NCI-H1694 treated with DMSO at 0.1 percent for 48 hours (cell line): ENCODE measurements around the gene P2RY6.

ENCODE experiments used
- DNase-seq: peaks from one replicate; lab custom pipeline; 2025; lab: John Stamatoyannopoulos, UW

P2RY6 gene

DNA sequence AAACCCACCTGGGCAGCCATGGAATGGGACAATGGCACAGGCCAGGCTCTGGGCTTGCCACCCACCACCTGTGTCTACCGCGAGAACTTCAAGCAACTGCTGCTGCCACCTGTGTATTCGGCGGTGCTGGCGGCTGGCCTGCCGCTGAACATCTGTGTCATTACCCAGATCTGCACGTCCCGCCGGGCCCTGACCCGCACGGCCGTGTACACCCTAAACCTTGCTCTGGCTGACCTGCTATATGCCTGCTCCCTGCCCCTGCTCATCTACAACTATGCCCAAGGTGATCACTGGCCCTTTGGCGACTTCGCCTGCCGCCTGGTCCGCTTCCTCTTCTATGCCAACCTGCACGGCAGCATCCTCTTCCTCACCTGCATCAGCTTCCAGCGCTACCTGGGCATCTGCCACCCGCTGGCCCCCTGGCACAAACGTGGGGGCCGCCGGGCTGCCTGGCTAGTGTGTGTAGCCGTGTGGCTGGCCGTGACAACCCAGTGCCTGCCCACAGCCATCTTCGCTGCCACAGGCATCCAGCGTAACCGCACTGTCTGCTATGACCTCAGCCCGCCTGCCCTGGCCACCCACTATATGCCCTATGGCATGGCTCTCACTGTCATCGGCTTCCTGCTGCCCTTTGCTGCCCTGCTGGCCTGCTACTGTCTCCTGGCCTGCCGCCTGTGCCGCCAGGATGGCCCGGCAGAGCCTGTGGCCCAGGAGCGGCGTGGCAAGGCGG lies 24.5 kb downstream of the P2RY6 start:
- no peak for DNase-seq

DNA sequence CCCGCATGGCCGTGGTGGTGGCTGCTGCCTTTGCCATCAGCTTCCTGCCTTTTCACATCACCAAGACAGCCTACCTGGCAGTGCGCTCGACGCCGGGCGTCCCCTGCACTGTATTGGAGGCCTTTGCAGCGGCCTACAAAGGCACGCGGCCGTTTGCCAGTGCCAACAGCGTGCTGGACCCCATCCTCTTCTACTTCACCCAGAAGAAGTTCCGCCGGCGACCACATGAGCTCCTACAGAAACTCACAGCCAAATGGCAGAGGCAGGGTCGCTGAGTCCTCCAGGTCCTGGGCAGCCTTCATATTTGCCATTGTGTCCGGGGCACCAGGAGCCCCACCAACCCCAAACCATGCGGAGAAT lies 25.1 kb downstream of the P2RY6 start:
- DNase-seq: no peak

DNA sequence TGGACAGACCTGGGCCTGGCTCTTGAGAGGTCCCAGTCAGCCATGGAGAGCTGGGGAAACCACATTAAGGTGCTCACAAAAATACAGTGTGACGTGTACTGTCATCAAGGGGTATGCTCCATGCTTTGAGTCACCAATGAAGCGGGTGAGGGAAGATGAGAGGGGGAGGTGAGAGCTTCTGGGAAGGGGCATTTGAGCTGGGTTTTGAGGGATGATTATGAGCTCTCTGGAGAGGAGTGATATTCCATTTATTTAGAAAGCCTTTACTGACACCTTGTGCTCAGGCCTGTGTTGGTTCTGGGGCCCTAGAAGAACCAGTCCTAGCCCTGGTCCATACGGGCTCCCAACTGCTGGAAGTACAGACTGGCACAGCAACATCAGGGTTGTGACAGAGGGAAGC lies 25.6 kb downstream of the P2RY6 start:
- no peak for DNase-seq

DNA sequence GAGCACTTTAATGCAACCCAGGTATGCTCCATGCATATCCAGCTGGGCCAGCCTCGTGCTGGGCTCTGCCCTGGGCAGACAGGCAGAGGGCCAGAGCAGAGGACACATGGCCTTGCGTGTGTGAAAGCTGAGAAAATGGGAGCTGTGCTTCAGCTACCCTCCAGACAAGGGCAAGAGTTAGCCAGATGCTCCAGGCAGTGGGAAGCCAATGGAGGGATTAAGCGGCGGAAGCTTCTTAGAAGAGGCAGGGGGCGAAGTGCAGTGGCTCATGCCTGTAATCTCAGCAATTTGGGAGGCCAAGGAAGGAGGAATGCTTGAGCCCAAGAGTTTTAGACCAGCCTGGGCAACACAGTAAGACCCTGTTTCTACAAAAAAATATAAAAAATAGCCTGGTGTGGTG lies 26.1 kb downstream of the P2RY6 start:
- DNase-seq: no peak

DNA sequence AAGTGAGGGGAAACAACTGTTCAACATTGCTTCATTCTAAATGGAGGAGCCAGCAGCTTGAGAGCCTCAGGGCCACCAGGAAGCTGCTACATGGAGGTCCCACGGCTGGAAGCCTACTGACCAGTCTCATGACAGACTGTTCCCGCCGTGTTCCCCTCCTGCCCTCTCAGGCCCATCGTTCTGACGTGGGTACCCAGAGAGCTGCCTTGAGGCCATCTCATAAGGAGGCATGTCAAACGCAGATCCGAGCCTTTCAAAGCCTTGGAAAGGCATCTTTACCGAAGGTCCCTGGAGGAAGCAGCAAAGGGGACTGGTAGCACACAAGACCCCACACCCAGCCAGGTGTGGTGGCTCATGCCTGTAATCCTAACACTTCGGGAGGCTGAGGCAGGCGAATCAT lies 27.6 kb downstream of the P2RY6 start:
- no peak for DNase-seq

DNA sequence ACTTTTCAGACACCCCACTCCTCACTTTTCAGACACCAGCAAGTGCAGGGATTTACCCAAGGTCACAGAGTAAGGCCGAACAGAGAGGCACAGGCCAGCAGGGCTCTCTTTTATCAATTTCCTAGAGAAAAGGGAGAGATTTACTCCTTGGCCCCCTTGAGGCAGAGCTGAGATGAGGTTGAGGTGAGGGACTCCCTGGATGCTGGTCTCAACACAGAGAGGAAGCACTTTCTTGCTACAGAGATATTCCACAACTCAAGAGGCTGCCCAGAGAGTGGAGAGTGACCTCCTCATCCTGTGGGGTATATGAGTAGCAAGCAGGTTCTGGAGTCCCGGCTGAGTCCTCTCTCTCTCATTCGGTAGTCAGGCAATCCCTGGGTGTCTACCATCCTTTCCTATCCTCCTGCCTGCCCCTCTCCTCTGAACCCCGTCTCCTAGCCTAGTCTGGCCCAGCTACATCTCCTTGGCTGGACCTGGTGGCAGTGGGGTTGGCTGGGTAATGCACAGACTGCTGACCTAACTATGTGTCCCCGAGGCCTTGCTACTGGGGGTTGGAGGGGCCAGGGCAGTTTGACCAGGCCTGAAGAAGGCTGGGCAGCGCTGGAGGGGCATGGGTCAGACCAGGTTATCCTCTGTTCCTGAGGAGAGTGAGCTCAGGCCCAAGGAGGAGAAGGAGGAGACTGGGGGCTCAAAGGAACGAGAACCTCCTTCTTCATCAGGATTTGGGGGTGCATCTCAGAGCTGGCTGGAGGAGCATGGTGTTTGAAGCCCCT lies 34.1 kb downstream of the P2RY6 start:
- no peak for DNase-seq

DNA sequence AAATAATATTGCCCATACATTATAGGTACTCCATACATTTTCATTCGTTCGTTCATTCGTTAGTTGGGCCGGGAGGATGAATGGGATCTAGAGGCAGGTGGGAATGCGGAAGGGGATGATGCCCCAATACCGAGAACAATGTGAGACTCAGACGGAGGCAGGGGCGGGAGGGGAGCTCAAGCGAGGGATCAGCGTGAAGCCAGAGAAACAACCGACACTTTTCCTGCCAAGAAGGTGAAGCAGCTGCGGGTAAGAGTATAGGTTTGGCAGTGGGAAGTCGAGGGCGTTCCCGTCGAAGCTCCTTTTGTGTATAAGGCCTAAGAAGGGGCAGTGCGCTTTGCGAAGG lies 34.8 kb downstream of the P2RY6 start:
- DNase-seq: no peak

DNA sequence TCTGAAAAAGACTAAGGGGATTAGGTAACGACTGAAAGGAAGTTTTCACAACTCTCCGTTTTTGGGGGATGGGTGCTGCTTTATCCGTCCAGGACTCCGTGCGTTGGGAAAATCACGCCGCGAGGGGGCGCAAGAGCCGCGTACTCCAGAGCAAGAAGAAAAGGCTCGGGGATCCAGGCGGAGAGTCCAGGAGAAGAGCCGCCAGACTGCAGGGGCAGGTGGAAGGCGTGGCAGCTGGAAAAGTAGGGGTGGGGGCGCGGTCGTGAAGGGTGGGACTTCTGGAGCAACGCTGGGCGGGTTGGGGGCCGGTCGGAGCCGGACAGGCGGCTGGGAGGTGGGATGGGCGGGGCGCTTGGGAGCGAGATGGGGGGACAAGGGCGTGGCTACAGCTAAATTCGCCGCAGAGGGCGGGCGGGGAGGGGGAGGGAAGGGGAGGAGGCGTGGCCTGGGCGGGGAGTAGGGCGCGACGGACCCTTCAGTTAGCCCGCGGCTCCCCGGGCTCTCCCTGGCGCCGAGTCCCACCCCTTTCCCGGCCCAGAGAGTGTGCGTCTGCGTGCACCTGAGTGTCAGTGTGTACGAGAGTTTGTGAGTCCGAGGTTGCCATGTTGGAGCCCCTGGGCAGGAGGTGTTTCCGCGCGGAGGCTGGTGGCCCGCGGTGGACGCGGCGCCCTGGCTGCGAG lies 35.3 kb downstream of the P2RY6 start:
- DNase-seq: peak; percentile 91

DNA sequence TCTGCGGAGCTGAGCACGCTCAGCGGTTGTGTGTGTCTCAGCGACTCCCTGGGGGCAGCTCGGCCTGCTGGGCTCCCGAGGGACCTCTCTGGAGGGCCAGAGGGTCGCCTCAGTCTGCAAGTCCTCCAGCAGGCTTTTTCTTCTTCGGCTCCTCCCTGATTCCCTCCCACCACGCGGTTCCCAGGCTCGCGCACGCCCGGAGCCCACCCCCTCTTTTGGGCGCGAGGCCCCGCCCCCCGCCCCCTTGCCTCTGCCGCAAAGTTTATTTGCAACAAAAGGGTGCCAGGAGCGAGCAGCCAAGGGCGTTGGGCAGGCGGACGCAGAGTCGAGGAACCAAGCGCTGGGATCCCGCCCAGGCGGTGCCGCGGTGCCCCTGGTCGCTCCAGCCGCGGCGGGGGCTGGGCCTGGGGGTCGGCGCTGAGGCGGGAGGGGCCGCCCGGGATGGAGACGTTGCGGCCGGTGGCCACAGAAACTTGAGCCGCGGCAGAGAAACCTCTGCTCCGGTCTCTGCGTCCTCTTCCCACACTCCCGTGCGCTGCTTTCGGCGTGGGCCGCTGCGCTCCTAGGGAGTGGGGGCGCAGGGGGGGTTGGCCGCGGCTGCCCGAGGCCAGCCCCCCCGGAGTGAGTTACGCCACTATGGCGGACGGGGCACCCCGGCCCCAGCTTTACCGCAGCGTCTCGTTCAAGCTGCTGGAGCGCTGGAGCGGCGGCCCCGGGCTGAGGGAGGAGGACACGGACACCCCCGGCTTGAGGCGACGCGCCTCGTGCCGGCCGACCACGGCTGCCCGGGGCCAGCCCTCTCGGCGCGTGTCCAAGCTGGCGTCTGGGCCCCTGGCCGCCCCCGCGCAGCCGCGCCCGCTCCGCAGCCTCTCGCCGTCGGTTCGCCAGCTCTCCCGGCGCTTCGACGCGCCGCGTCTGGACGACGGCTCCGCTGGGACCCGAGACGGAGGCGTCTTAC lies 36.1 kb downstream of the P2RY6 start, which contains the start of gene ARHGEF17:
Gene ARHGEF17, plus strand, starts transcription at position 274 of the 958 bp plus-strand sequence. Its CDS starts 363 bp downstream, at position 637.
- DNase-seq: peak; percentile 71

DNA sequence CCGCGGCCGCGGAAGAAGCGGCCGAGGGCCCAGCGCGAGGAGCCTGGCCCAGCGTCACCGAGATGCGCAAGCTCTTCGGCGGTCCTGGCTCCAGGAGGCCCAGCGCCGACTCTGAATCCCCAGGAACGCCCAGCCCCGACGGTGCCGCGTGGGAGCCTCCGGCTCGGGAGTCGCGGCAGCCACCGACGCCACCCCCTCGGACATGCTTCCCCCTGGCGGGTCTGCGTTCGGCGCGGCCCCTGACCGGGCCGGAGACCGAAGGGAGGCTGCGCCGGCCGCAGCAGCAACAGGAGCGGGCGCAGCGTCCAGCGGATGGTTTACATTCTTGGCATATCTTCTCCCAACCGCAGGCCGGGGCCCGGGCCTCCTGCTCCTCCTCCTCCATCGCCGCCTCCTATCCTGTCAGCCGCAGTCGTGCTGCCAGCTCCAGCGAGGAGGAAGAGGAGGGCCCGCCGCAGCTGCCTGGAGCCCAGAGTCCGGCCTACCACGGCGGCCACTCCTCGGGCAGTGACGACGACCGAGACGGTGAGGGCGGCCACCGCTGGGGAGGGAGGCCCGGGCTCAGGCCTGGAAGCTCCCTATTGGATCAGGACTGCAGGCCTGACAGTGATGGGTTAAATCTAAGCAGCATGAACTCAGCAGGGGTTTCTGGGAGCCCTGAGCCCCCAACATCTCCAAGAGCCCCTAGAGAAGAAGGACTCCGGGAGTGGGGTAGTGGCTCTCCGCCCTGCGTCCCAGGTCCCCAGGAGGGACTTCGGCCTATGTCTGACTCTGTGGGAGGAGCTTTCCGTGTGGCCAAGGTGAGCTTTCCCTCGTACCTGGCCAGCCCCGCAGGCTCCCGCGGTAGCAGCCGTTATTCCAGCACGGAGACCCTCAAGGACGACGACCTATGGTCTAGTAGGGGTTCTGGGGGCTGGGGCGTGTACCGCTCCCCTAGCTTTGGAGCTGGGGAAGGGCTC lies 37.1 kb downstream of the P2RY6 start:
- no peak for DNase-seq

DNA sequence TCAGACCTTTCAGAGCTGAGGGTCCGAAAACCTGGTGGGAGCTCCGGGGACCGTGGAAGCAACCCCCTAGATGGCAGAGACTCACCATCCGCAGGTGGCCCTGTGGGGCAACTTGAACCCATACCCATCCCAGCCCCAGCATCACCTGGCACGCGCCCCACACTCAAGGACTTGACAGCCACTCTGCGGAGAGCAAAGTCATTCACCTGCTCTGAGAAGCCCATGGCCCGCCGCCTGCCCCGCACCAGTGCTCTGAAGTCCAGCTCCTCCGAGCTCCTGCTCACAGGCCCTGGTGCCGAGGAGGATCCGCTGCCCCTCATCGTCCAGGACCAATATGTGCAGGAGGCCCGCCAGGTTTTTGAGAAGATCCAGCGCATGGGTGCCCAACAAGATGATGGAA lies 37.9 kb downstream of the P2RY6 start:
- DNase-seq: no peak

DNA sequence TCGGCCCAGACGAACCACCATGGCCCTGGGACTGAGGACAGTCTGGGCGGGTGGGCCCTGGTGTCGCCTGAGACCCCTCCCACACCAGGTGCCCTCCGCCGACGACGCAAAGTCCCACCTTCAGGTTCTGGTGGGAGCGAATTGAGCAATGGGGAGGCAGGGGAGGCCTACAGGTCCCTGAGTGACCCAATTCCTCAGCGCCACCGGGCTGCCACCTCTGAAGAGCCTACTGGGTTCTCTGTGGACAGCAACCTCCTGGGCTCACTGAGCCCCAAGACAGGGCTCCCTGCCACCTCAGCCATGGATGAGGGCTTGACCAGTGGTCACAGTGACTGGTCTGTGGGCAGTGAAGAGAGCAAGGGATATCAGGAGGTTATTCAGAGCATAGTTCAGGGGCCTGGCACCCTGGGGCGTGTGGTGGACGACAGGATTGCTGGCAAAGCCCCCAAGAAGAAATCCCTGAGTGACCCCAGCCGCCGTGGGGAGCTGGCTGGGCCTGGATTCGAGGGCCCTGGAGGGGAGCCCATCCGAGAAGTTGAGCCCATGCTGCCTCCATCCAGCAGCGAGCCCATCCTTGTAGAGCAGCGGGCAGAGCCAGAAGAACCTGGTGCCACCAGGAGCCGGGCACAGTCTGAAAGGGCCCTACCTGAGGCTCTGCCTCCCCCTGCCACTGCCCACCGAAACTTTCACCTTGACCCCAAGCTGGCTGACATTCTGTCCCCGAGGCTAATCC lies 38.7 kb downstream of the P2RY6 start:
- no peak for DNase-seq

DNA sequence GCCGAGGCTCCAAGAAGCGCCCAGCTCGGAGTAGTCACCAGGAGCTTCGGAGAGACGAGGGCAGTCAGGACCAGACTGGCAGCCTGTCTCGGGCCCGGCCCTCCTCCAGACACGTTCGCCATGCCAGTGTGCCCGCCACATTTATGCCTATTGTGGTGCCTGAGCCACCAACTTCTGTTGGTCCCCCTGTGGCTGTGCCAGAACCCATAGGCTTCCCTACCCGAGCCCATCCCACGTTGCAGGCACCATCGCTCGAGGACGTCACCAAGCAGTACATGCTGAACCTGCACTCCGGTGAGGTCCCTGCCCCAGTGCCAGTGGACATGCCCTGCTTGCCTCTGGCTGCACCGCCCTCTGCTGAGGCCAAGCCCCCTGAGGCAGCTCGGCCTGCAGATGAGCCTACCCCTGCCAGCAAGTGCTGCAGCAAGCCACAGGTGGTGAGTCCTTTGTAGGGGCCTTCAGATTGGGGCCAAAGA lies 39.3 kb downstream of the P2RY6 start:
- DNase-seq: no peak

DNA sequence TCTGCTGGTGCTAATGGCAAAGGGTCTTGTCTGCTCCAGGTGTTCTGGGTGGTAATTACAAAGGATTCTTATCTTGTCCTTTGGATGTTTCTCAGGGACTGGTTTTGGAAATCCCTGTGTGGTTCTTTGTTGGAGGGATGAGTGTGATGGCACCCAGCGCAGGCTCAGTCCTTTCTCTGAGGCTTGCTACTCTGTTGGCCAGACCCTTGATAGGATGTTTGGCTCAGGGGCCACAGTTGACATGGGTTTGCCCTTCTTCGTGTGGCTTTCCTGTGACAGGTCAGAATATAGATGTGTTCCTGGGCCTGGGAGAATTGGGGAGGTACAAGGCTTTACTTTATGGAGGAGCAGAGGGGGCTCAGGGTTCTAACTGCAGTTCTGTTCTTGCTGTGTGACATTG lies 39.9 kb downstream of the P2RY6 start:
- DNase-seq: no peak

DNA sequence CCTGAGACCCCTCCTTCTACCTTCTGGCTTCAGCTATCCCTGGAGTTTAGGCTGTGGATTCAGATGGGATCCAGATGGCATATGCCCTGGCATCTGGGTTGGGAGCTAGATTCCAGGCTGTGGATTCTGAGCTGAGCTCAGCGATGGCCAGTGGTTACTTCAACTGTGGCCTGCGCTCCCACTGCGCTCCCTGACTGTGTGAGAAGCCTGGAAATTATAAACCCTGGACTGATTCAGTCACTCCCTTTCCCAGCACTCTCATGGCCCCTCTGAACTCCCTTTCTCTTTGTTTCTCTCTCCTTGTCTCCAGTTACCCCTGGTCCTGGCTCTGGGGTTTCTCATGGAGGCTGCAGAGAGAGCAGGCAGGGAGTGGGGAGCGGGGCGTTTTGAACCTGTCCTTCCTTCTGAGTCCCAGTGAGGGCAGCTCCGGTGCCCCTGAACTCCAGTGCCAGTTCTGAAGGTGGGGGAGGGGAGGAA lies 40.8 kb downstream of the P2RY6 start:
- peak; percentile 46 for DNase-seq

DNA sequence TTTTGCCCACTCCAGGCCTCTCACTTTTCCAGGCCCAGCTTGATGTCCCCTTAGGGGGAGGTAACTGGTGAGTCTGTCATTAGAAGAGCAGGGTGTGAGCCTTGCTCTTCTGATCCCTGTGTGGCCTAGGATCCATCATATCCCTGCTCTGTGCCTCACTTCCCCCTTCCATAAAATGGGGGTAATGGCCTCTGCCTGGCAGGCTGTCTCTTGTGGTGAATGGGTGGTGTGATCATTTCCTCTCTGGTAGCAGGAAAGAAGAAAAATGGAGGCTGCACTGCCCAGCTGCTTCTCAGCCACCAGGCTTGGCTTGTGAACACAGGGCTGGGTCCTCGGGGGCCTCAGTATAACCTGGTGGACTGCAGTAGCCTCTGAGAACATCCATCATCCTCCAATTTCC lies 41.5 kb downstream of the P2RY6 start:
- DNase-seq: no peak

DNA sequence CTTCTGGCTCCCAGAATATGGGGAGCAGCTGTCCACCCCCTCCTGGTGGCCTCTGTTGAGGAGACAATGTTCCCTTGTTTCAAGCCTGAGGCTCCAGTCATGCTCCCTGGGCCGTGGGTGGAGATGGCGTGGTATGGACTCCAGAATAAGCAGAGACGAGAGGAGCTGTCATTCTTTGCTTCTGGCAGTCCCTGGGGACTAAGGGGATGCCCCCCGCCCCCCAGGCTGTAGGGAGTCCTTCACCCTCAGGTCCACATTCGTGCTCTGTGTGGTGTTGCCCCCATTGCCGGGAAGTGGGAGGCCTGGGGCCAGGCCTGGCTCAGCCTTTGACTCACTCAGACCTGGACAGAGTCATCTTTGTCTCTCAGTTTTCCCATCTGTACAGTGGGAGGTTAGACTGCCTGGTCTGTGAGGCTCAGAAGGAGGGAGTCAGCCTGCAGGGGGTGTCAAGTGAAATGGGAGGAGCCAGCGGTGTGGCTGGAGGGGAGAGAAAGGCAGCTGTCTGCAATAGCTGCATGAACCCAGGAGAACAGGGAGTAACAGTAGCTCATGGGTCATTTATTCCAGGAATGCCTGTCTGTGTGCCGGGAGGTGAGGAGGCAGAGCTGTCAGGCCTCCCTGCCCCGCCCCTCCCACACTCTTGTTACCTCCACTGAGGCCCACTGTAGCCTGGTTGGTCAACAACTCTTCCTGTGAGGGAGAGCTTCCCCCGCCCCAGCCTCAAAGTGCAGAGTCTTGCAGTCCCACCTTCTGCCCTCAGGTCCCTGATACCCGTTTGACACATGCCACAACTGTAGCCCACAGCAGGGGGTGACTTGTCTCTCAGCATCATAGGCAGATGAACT lies 42.2 kb downstream of the P2RY6 start:
- DNase-seq: no peak

DNA sequence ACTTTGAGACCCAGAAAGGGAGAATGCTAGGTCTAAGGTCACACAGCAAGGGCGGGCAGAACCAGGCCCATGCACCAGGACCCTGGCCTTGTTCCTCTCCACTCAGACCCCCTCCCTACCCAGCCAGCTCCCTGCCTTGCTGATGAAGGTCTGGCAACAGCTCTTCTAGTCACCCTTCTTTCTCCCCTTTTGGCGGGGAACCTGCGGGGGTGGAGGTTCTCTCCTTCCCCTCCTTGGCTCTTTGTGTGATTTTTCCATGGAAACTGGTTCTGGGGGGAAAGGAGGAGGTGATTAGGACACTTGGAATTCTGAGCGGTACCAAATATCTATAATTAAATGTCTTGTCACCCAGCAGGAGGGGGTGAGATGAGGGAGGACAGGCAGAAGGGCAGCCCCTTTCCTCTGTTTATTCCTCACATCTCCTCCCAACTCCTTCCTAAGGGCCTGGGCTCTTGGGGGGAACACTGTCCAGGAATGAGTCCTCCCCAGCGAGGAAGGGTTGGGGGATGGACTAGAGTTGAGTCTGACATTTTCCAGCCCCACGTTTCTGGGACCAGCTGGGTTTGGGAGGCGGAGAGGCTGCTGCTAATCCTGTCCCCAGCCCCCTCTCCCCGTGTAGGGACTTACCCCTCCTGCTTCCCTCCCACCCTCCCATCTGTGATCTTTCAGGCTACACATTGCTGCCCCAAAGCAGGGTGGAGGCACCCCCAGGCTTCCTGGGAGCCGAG lies 43.3 kb downstream of the P2RY6 start:
- peak; percentile 42 for DNase-seq
